Gastroesophageal sphincter (tissue), 4 donors: Measurements from ENCODE around the gene ARRB1. TPM values are rescaled to one million over a fixed set of nuclear protein-coding genes. Genes with fewer than 3 reads are reported as not detected.

Experiments
- ATAC-seq: fragments of 150-250 bp; one replicate; pipeline ENCODE4 v1.9.1; 2016; ENCODE audit warnings: mild to moderate bottlenecking, moderate library complexity
- H3K27ac ChIP-seq, 4 donors: fragments of 200-600 bp; sonication (generic) in 3 of 4; 1 replicate in 3 of 4; 2 replicates in 1 of 4; pipeline ENCODE4 v1.5.1; 2016 to 2019
- H3K27me3 ChIP-seq: fragments of 200-600 bp; sonication (generic); one replicate; pipeline ENCODE4 v1.5.1; 2019
- H3K36me3 ChIP-seq, 2 donors: fragments of 200-600 bp; sonication (generic); one replicate each; pipeline ENCODE4 v1.5.1; 2019; ENCODE audit warnings: control low read depth in 1 of 2
- H3K4me1 ChIP-seq, 3 donors: fragments of 200-600 bp; sonication (generic); 1 replicate in 2 of 3; 2 replicates in 1 of 3; pipeline ENCODE4 v1.5.1; 2016 to 2019; ENCODE audit warnings: control low read depth in 2 of 3
- H3K4me3 ChIP-seq, 2 donors: fragments of 200-600 bp; sonication (generic); one replicate each; pipeline ENCODE4 v1.5.1; 2019; ENCODE audit warnings: mild to moderate bottlenecking in 1 of 2, moderate library complexity in 1 of 2
- H3K9me3 ChIP-seq, 3 donors: fragments of 200-600 bp; sonication (generic); one replicate each; pipeline ENCODE4 v1.5.1; 2017 to 2019; ENCODE audit warnings: control low read depth in 2 of 3
- CTCF ChIP-seq, 4 experiments: fragments of 200-600 bp in 2 of 4; fragments of 450-650 bp in 2 of 4; sonication (generic) in 1 of 4; IDR thresholded peaks; one replicate each; pipeline ENCODE4 v1.5.1; 2017 to 2019; ENCODE audit warnings: antibody characterized with exemption in 4 of 4, mild to moderate bottlenecking in 2 of 4, moderate library complexity in 2 of 4
- EP300 ChIP-seq: sonication (generic); formaldehyde crosslinking; IDR thresholded peaks from one replicate; pipeline ENCODE4 v1.6.1; 2017; ENCODE audit warnings: antibody characterized with exemption, mild to moderate bottlenecking
- POLR2A ChIP-seq, 2 donors: fragments of 450-650 bp; IDR thresholded peaks; one replicate each; pipeline ENCODE4 v1.6.1; 2017; ENCODE audit warnings: antibody characterized with exemption in 2 of 2, mild to moderate bottlenecking in 2 of 2, moderate library complexity in 1 of 2
- POLR2AphosphoS5 ChIP-seq: sonication (generic); formaldehyde crosslinking; IDR thresholded peaks from one replicate; pipeline ENCODE4 v1.6.1; 2017; ENCODE audit warnings: antibody characterized with exemption
- WGBS, 2 donors: methylation state at CpG; one replicate each; pipeline ENCODE4 v1.1.5; 2018; ENCODE audit warnings: low coverage in 1 of 2; 5-methylcytosine and 5-hydroxymethylcytosine counted together
- total RNA-seq, 4 donors: library from RNA; depleted of rRNA; stranded (reverse); fragments of >200 nt; gene quantifications; one replicate each; pipeline ENCODE4 v1.1.0, GENCODE V29; 2016

ARRB1 gene
- total RNA-seq, 4 donors from 2014 or later: 72.3 to 120 (median 93.0) TPM

DNA sequence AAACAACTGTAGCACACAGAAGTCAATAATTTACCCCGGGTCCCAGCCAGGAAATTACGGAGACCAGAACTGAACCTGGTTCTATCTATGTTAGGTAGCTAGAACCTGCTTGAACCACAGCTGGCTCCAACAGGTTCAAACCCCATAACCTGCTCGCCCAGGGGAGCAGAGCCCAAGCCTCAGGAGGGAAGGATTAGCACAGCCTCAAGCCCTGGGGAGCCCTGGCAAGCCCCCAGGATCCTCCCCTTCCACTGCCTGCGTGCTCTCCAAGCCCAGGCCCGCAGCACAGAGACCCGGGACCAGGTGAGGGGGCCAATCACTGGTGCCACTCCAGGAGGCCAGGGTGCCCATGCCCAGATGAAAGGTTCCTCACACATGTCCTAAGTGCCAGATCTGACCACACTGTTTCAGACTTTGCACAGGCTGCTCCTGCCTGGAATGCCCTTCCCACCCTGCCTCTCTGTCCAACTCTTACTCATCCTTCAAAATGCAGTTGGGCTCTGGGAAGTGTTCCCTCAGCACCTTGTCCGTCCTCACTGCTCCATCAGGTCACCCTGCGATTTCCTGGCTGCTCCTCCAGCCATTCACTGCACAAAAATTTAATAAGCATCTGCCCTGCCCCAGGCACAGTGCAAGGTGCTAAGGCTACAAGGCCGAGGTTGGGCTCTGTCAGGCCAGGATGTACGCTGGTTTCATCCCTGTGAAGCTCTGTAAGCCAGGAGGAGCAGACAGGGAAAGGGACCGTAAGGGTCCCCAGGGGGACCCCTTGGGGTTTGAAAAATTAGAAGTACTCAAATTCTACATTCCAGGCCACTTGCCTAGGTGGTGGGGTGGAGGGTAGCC, 32.2 kb downstream of the ARRB1 start:
- 32 to 43% methylated on average over 4 to 8 of the region's 11 CpGs for WGBS, 2 donors
- Histone ChIP-seq H3K27me3 (no peaks in the 10 kb centered on the region), H3K27ac (peak overlapping the region in 3 of 4 donors; percentile 78 to 86 (median 80)), H3K36me3 (peaks cover 0 to 15% of the 10 kb centered on the region in 2 donors), H3K4me3 (no peak overlapping the region), H3K4me1 (peaks cover 0 to 98% (median 40%) of the 10 kb centered on the region in 3 donors), H3K9me3 (no peaks in the 10 kb centered on the region)
- TF ChIP-seq POLR2AphosphoS5: peak; percentile 78
- TF ChIP-seq POLR2A (IDR thresholded peaks at IDR 0.05): no peak
- TF ChIP-seq EP300: no peak
- no peak for TF ChIP-seq CTCF (IDR thresholded peaks at IDR 0.05)
- peak; percentile 51 for ATAC-seq

- Histone ChIP-seq H3K4me3 (no peak overlapping the region), H3K36me3 (peaks cover 0 to 1% of the 10 kb centered on the region in 2 donors), H3K27ac (peak overlapping the region in 3 of 4 donors; percentile 70 to 86 (median 80)), H3K9me3 (no peaks in the 10 kb centered on the region), H3K4me1 (peaks cover 0 to 99% (median 55%) of the 10 kb centered on the region in 3 donors), H3K27me3 (no peaks in the 10 kb centered on the region)
- no peak for ATAC-seq
- TF ChIP-seq POLR2A (IDR thresholded peaks at IDR 0.05) (no peak), POLR2AphosphoS5 (no peak), CTCF (IDR thresholded peaks at IDR 0.05) (no peak)
- WGBS, 2 donors: 47 to 52% methylated on average over 6 to 11 of the region's 12 CpGs
These were observed 33.9 kb downstream of the ARRB1 start for GRCh38 chr11:75317446-75318122.

GRCh38 chr11:75315439-75315805, 36.0 kb downstream of the ARRB1 start:
- no peak overlapping the region for H3K4me3 ChIP-seq
- no peaks in the 10 kb centered on the region for H3K36me3 ChIP-seq
- no peaks in the 10 kb centered on the region for H3K9me3 ChIP-seq
- no peaks in the 10 kb centered on the region for H3K27me3 ChIP-seq
- 60 to 62% methylated on average over 1 to 2 of the region's 6 CpGs for WGBS, 2 donors
- H3K27ac ChIP-seq: peak overlapping the region in 3 of 4 donors; percentile 80 to 93 (median 86)
- H3K4me1 ChIP-seq: peaks cover 0 to 99% (median 70%) of the 10 kb centered on the region in 3 donors
- TF ChIP-seq POLR2A (IDR thresholded peaks at IDR 0.05) (no peak), POLR2AphosphoS5 (no peak), CTCF (IDR thresholded peaks at IDR 0.05) (no peak), EP300 (no peak)
- ATAC-seq: no peak

- Histone ChIP-seq H3K4me3 (no peak overlapping the region), H3K36me3 (no peaks in the 10 kb centered on the region), H3K9me3 (no peaks in the 10 kb centered on the region), H3K4me1 (peaks cover 0 to 99% (median 70%) of the 10 kb centered on the region in 3 donors), H3K27ac (peak overlapping the region in 3 of 4 donors; percentile 80 to 93 (median 86)), H3K27me3 (no peaks in the 10 kb centered on the region)
- 83 to 90% methylated on average over 2 of the region's 16 CpGs for WGBS, 2 donors
- no peak for ATAC-seq
- TF ChIP-seq POLR2AphosphoS5 (no peak), POLR2A (IDR thresholded peaks at IDR 0.05) (no peak), EP300 (no peak), CTCF (IDR thresholded peaks at IDR 0.05) (no peak)
These were observed 36.6 kb downstream of the ARRB1 start for GRCh38 chr11:75314771-75315438.
